ENCODE results near the gene MAP3K20. TPM values are rescaled to one million over a fixed set of nuclear protein-coding genes. Genes with fewer than 3 reads are reported as not detected.

The MAP3K20 gene
- total RNA-seq, 1 experiment from 2014 or later: 15.2 TPM

DNA sequence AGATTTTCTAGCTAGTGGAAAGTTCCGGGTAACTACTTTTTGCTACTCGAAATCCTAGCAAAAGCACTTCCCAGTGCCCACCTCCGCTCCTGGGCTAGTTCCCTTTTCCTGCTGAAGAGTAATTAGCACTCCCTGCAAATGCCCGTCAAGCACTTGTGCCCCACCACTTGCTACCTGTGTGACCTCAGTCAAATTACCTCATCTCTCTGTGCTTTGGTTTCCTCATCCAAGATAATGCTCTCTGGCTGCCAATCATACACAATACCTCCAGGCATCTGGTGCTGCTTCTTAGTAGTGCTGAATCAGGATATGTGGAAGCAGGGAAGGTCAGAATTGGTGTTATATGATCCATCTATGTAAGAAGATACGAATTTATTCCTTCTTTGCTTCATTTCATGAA lies 176.9 kb downstream of the MAP3K20 start:
- TF ChIP-seq, protein P1, sequence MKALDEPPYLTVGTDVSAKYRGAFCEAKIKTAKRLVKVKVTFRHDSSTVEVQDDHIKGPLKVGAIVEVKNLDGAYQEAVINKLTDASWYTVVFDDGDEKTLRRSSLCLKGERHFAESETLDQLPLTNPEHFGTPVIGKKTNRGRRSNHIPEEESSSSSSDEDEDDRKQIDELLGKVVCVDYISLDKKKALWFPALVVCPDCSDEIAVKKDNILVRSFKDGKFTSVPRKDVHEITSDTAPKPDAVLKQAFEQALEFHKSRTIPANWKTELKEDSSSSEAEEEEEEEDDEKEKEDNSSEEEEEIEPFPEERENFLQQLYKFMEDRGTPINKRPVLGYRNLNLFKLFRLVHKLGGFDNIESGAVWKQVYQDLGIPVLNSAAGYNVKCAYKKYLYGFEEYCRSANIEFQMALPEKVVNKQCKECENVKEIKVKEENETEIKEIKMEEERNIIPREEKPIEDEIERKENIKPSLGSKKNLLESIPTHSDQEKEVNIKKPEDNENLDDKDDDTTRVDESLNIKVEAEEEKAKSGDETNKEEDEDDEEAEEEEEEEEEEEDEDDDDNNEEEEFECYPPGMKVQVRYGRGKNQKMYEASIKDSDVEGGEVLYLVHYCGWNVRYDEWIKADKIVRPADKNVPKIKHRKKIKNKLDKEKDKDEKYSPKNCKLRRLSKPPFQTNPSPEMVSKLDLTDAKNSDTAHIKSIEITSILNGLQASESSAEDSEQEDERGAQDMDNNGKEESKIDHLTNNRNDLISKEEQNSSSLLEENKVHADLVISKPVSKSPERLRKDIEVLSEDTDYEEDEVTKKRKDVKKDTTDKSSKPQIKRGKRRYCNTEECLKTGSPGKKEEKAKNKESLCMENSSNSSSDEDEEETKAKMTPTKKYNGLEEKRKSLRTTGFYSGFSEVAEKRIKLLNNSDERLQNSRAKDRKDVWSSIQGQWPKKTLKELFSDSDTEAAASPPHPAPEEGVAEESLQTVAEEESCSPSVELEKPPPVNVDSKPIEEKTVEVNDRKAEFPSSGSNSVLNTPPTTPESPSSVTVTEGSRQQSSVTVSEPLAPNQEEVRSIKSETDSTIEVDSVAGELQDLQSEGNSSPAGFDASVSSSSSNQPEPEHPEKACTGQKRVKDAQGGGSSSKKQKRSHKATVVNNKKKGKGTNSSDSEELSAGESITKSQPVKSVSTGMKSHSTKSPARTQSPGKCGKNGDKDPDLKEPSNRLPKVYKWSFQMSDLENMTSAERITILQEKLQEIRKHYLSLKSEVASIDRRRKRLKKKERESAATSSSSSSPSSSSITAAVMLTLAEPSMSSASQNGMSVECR (CRISPR knock-in tag; IDR thresholded peaks at IDR 0.05; ENCODE audit: borderline replicate concordance): no peak
- TF ChIP-seq NR3C1 (CRISPR knock-in tag; conservative IDR thresholded peaks at IDR 0.05; ENCODE audit: low read depth) (no peak), ZNF317 (CRISPR knock-in tag; IDR thresholded peaks at IDR 0.05; ENCODE audit: borderline replicate concordance, low read depth) (no peak), GTF2I (CRISPR knock-in tag; conservative IDR thresholded peaks at IDR 0.05) (no peak), JAZF1 (CRISPR knock-in tag; IDR thresholded peaks at IDR 0.05) (no peak), ZNF396 (CRISPR knock-in tag; IDR thresholded peaks at IDR 0.05; ENCODE audit: borderline replicate concordance) (no peak)
- TF ChIP-seq, protein P2, sequence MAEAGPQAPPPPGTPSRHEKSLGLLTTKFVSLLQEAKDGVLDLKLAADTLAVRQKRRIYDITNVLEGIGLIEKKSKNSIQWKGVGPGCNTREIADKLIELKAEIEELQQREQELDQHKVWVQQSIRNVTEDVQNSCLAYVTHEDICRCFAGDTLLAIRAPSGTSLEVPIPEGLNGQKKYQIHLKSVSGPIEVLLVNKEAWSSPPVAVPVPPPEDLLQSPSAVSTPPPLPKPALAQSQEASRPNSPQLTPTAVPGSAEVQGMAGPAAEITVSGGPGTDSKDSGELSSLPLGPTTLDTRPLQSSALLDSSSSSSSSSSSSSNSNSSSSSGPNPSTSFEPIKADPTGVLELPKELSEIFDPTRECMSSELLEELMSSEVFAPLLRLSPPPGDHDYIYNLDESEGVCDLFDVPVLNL (CRISPR knock-in tag; IDR thresholded peaks at IDR 0.05; ENCODE audit: borderline replicate concordance, low read depth): no peak
- TF ChIP-seq, protein P3, sequence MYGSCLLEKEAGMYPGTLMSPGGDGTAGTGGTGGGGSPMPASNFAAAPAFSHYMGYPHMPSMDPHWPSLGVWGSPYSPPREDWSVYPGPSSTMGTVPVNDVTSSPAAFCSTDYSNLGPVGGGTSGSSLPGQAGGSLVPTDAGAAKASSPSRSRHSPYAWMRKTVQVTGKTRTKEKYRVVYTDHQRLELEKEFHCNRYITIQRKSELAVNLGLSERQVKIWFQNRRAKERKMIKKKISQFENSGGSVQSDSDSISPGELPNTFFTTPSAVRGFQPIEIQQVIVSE (CRISPR knock-in tag; IDR thresholded peaks at IDR 0.05; ENCODE audit: borderline replicate concordance): no peak
- ChIA-PET CTCF (no interaction called here), POLR2A (no interaction called here)
- H3K9me3 Mint-ChIP-seq: peaks cover 4% of the 10 kb centered on the region
- no peak overlapping the region for H3K27ac Mint-ChIP-seq
- ATAC-seq: no peak
- H3K4me3 Mint-ChIP-seq: no peak overlapping the region
- 0 out of 2 replicates have a peak, but pooled peaks cover 3% of the 10 kb centered on the region for H3K36me3 Mint-ChIP-seq
- peaks cover 31% of the 10 kb centered on the region for H3K4me1 Mint-ChIP-seq
- DNase-seq (ENCODE audit: low spot score): no peak
- no peaks in the 10 kb centered on the region for H3K27me3 Mint-ChIP-seq (ENCODE audit: low read depth)

DNA sequence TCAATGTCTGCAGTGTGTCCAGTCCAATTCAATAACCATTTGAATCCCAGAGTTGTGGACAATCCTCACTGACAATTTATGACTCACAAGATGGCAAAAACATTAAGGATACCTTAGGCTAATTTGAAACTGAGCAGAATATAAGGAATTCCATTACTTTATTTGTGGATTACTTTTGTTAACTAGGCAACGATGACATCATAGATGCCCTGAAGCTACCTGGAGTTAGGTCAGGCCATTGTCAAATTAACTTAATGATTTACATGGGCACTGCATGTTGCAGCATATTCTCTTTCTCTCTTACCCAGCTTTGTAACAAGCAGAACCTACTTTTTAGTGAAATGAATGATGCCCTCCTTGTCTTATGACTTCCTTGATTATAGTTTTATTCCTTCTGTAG lies 179.0 kb downstream of the MAP3K20 start:
- Mint-ChIP-seq H3K9me3 (peaks cover 6% of the 10 kb centered on the region), H3K27me3 (ENCODE audit: low read depth) (no peaks in the 10 kb centered on the region), H3K27ac (no peak overlapping the region), H3K4me1 (peaks cover 46% of the 10 kb centered on the region), H3K4me3 (no peak overlapping the region), H3K36me3 (peaks cover 10% of the 10 kb centered on the region)
- ChIA-PET CTCF (no interaction called here), POLR2A (no interaction called here)
- ATAC-seq (no peak), DNase-seq (ENCODE audit: low spot score) (no peak)
- TF ChIP-seq ZNF416 (CRISPR knock-in tag; IDR thresholded peaks at IDR 0.05): no peak

DNA sequence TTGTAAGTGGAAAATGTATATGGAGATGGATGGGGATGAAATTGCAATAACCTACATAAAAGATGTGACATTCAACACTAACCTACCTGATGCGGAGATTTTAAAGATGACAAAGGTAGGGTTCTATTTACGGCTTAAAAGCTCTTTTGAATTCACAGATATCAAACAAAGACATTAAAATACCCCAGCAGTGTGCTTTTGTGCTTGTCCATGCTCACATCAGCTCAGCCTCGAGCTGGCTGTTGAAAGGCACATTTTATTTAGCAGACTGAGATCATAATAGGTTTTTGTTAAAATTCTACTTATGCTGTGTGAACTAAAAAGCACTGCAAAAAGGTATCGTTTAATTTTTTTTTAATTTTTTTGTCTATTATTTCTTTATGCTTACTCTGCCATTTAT lies 183.1 kb downstream of the MAP3K20 start:
- Mint-ChIP-seq H3K27ac (no peak overlapping the region), H3K4me3 (no peak overlapping the region), H3K4me1 (peaks cover 29% of the 10 kb centered on the region), H3K27me3 (ENCODE audit: low read depth) (no peaks in the 10 kb centered on the region), H3K36me3 (peaks cover 26% of the 10 kb centered on the region), H3K9me3 (peaks cover 20% of the 10 kb centered on the region)
- ChIA-PET CTCF (interaction anchor here (0.7 kb wide), 1 partner anchor 203 kb away, joined by 3 read pairs; no protein-coding TSS in a partner anchor), POLR2A (no interaction called here)
- DNase-seq (ENCODE audit: low spot score) (no peak), ATAC-seq (no peak)
- no peak for TF ChIP-seq NR2C2 (CRISPR knock-in tag; IDR thresholded peaks at IDR 0.05)
- no peak for TF ChIP-seq ESRRA (CRISPR knock-in tag; IDR thresholded peaks at IDR 0.05; ENCODE audit: borderline replicate concordance)
- TF ChIP-seq ELF4 (CRISPR knock-in tag; IDR thresholded peaks at IDR 0.05; ENCODE audit: low read depth): no peak
- TF ChIP-seq FOXK1 (CRISPR knock-in tag; IDR thresholded peaks at IDR 0.05): no peak
- TF ChIP-seq IRF2 (CRISPR knock-in tag; IDR thresholded peaks at IDR 0.05; ENCODE audit: borderline replicate concordance, low read depth): no peak
- TF ChIP-seq TCF7 (CRISPR knock-in tag; IDR thresholded peaks at IDR 0.05; ENCODE audit: low read depth): no peak
- no peak for TF ChIP-seq ZNF121 (CRISPR knock-in tag; IDR thresholded peaks at IDR 0.05)
- TF ChIP-seq, protein P4, sequence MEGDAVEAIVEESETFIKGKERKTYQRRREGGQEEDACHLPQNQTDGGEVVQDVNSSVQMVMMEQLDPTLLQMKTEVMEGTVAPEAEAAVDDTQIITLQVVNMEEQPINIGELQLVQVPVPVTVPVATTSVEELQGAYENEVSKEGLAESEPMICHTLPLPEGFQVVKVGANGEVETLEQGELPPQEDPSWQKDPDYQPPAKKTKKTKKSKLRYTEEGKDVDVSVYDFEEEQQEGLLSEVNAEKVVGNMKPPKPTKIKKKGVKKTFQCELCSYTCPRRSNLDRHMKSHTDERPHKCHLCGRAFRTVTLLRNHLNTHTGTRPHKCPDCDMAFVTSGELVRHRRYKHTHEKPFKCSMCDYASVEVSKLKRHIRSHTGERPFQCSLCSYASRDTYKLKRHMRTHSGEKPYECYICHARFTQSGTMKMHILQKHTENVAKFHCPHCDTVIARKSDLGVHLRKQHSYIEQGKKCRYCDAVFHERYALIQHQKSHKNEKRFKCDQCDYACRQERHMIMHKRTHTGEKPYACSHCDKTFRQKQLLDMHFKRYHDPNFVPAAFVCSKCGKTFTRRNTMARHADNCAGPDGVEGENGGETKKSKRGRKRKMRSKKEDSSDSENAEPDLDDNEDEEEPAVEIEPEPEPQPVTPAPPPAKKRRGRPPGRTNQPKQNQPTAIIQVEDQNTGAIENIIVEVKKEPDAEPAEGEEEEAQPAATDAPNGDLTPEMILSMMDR (IDR thresholded peaks at IDR 0.05): no peak
- TF ChIP-seq, protein P5, sequence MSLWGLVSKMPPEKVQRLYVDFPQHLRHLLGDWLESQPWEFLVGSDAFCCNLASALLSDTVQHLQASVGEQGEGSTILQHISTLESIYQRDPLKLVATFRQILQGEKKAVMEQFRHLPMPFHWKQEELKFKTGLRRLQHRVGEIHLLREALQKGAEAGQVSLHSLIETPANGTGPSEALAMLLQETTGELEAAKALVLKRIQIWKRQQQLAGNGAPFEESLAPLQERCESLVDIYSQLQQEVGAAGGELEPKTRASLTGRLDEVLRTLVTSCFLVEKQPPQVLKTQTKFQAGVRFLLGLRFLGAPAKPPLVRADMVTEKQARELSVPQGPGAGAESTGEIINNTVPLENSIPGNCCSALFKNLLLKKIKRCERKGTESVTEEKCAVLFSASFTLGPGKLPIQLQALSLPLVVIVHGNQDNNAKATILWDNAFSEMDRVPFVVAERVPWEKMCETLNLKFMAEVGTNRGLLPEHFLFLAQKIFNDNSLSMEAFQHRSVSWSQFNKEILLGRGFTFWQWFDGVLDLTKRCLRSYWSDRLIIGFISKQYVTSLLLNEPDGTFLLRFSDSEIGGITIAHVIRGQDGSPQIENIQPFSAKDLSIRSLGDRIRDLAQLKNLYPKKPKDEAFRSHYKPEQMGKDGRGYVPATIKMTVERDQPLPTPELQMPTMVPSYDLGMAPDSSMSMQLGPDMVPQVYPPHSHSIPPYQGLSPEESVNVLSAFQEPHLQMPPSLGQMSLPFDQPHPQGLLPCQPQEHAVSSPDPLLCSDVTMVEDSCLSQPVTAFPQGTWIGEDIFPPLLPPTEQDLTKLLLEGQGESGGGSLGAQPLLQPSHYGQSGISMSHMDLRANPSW (CRISPR knock-in tag; conservative IDR thresholded peaks at IDR 0.05; ENCODE audit: low read depth): no peak
- TF ChIP-seq, protein P6, sequence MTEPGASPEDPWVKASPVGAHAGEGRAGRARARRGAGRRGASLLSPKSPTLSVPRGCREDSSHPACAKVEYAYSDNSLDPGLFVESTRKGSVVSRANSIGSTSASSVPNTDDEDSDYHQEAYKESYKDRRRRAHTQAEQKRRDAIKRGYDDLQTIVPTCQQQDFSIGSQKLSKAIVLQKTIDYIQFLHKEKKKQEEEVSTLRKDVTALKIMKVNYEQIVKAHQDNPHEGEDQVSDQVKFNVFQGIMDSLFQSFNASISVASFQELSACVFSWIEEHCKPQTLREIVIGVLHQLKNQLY (CRISPR knock-in tag; IDR thresholded peaks at IDR 0.05): no peak

Measured in WTC11 (cell line).